Prostate gland (tissue), 2 donors: ENCODE results near the gene CPED1.

ENCODE experiments used
- POLR2A ChIP-seq: fragments of 450-650 bp; IDR thresholded peaks from one replicate; pipeline ENCODE4 v1.6.1; 2016; ENCODE audit warnings: antibody characterized with exemption, mild to moderate bottlenecking
- POLR2AphosphoS5 ChIP-seq: sonication (generic); formaldehyde crosslinking; IDR thresholded peaks from one replicate; pipeline ENCODE4 v1.6.1; 2017; ENCODE audit warnings: antibody characterized with exemption
- TF ChIP-seq, protein P1 (sequence below), 4 experiments: fragments of 200-600 bp in 2 of 4; fragments of 450-650 bp in 2 of 4; sonication (generic) in 2 of 4; IDR thresholded peaks; 1 replicate in 3 of 4; 2 replicates in 1 of 4; pipeline ENCODE4 v1.5.1; 2016 to 2019; ENCODE audit warnings: antibody characterized with exemption in 4 of 4, mild to moderate bottlenecking in 2 of 4, moderate library complexity in 2 of 4

DNA sequence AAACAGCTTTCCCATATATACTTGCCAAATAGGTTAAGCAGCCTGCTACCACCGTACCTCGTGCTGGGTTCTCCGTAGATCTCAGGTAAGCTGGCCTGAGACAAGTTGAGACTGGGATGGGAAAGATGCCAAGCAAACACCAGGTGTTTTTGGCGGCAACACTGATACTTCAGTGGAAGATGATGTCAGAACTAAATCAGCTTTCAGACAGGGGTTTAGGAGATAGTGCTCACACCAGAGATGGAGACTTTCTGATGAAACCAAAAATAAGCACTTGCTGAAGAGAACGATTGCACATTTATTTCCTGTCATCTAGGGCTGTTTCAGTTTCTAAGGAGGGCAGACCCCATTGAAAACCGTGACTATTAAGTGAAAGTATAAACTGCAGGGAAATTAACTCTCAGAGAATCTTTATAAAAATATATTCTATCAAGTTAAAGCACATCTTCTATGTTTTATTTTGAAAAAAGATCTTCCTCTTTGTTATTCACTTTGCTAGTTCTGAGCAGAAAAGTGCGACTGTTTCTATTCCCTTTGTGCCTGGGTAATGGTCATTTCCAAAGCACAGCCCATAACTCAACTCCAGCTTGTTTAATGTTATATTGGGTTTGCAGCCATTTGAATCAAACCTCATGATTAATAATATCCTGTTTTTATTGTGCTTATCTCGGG is 149.9 kb downstream of the CPED1 start:
- TF ChIP-seq, protein P1, sequence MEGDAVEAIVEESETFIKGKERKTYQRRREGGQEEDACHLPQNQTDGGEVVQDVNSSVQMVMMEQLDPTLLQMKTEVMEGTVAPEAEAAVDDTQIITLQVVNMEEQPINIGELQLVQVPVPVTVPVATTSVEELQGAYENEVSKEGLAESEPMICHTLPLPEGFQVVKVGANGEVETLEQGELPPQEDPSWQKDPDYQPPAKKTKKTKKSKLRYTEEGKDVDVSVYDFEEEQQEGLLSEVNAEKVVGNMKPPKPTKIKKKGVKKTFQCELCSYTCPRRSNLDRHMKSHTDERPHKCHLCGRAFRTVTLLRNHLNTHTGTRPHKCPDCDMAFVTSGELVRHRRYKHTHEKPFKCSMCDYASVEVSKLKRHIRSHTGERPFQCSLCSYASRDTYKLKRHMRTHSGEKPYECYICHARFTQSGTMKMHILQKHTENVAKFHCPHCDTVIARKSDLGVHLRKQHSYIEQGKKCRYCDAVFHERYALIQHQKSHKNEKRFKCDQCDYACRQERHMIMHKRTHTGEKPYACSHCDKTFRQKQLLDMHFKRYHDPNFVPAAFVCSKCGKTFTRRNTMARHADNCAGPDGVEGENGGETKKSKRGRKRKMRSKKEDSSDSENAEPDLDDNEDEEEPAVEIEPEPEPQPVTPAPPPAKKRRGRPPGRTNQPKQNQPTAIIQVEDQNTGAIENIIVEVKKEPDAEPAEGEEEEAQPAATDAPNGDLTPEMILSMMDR (IDR thresholded peaks at IDR 0.05): no peak
- TF ChIP-seq POLR2AphosphoS5 (no peak), POLR2A (no peak)
